22Rv1 (cell line): ENCODE data around the gene NFATC1.

Experiments
- H3K27ac ChIP-seq: fragments of 450-650 bp; 2 replicates; pipeline ENCODE4 v1.5.1; 2017
- ZFX ChIP-seq: fragments of 450-650 bp; IDR thresholded peaks from 2 replicates; pipeline ENCODE4 v1.6.1; 2017; ENCODE audit warnings: antibody characterized with exemption, borderline replicate concordance
- TF ChIP-seq, protein P1 (sequence below): fragments of 450-650 bp; IDR thresholded peaks from 2 replicates; pipeline ENCODE4 v1.5.1; 2017; ENCODE audit warnings: mild to moderate bottlenecking

The NFATC1 gene

DNA sequence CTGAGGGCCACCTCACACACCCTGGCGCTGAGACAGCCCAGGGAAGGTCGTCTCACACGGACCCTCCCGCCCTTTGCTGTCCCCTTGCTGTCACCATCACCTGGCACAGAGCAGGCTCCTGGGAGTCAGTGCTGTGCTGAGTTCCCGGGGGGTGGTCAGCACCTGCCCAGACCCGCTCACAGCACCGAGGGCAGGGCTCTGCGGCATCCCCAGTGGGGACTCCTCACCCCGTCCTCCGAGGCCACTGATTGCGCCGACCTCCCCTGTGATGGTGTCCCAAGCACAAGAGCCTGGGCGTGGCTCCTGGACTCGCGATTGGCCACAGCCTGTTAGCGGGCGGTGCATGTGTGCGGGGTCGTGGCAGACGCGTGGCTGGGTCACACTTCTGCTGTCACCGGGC lies 65.9 kb downstream of the NFATC1 start:
- no peak for TF ChIP-seq ZFX
- TF ChIP-seq, protein P1, sequence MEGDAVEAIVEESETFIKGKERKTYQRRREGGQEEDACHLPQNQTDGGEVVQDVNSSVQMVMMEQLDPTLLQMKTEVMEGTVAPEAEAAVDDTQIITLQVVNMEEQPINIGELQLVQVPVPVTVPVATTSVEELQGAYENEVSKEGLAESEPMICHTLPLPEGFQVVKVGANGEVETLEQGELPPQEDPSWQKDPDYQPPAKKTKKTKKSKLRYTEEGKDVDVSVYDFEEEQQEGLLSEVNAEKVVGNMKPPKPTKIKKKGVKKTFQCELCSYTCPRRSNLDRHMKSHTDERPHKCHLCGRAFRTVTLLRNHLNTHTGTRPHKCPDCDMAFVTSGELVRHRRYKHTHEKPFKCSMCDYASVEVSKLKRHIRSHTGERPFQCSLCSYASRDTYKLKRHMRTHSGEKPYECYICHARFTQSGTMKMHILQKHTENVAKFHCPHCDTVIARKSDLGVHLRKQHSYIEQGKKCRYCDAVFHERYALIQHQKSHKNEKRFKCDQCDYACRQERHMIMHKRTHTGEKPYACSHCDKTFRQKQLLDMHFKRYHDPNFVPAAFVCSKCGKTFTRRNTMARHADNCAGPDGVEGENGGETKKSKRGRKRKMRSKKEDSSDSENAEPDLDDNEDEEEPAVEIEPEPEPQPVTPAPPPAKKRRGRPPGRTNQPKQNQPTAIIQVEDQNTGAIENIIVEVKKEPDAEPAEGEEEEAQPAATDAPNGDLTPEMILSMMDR: no peak
- H3K27ac ChIP-seq: no peak overlapping the region

DNA sequence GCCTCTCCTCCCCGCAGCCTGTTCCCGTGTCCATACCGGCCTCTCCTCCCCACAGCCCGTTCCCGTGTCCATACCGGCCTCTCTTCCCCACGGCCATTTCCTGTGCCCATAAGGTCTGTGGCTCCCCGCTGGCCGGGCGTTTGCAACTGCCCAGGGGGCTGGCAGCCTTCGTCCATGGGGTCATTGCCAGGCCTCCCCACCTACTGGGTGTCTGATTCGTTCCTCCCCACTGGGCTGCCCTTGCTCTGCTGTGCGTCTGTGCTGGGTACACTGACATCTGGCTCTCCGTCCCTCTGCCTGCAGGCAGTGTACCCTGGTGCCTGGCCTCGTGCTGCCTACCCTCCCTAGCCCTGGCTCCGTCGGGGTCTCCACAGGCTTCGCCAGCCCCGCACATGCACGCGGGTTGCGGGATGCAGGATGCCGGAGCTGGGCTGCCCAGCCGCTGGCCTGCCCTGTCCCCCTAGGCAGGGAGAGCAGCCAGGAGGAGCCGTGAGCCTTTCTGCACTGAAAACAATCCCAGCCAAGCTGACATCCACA lies 67.8 kb downstream of the NFATC1 start:
- H3K27ac ChIP-seq: no peak overlapping the region
- TF ChIP-seq ZFX: no peak
- TF ChIP-seq, protein P1: no peak

DNA sequence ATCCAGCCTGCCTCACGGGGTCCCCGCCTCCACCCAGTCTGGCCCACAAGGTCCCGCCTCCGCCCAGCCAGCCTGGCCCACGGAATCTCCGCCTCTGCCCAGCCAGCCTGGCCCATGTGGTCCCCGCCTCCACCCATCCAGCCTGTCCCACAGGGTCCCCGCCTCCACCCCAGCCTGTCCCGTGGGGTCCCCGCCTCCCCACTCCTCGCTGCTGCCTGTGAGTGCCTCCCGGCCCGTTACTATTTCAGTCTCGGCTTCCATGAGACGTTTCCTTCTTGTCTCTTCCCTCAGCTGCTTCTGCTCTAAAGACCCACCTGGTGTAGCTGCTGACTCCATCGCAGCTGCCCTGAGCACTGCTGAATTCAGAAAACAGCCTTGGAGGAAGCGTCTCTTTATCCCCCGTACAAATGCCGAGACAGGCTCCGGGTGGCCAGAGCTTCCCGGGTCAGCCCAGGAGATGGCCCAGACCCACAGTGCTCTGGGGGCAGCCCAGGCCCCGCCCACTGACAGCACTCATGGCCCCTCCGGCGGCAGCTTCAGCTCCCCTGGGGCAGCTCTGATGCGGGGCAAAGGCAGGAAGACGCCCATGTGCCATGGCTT lies 69.8 kb downstream of the NFATC1 start:
- TF ChIP-seq, protein P1: no peak
- no peak for TF ChIP-seq ZFX
- H3K27ac ChIP-seq: no peak overlapping the region

DNA sequence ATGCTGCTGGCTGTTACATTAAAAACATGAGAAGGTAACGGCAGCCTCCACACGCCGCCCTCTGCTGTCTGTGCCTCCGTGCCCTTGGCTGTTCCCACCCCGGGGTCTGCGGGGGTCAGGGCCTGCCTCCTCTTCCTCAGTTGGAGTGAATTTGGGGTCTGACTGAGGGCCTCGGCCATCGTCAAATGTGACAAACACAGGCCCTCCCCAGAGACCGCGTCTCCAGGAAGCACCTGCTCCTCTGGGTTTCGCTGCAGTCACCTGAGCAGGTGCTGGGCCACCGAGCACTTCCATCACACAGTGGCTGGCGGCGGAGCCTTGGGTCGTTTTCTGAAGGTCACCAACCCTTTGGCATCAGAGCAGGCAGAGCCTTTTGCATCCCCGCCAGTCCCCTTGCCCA lies 70.9 kb downstream of the NFATC1 start:
- H3K27ac ChIP-seq: no peak overlapping the region
- no peak for TF ChIP-seq ZFX

DNA sequence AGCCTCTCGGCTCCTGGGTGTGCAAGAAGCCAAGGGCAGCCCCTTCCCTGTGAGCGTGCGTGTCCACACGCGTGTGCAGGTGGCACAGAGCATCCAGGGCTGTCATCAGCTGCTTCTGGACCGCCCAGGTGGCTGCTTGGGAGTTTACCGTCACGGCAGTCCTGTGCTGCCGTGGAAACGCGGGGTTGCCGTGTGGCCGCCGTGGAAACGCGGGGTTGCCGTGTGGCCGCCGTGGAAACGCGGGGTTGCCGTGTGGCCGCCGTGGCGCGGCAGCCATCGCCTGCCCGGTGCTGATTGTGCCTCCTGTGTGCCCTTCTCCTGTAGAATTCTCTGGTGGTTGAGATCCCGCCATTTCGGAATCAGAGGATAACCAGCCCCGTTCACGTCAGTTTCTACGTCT lies 71.4 kb downstream of the NFATC1 start:
- TF ChIP-seq, protein P1: no peak
- TF ChIP-seq ZFX: no peak
- H3K27ac ChIP-seq: no peak overlapping the region

DNA sequence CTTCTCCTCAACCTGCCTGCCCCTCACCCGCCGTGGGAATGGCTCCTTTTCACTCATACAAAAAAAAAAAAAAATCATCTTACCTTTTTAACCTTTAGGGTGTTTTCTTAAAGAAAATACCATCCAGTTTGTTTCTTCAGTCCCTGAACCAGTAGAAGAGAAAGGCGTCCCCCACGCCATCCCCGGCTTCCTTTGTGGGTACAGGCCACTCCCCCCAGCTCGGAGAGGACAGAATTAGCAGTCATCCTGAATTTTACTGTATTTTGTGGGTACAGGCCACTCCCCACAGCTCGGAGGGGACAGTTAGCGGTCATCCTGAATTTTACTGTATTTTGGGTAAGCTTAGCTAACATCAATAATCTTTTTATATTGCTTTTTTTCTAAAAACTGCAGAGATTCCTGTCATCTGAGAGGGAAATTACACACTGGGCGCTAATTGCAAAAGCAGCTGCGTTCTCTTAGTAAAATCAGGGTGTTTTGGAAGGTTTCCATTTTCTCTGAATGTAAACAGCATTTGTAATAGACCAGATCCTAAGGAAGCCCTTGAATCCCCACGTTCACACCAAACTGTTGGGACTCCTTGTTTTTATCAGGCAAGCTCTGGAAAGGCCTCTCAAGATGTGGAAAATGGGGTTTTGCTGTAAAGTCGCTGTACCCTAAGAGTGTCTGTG lies 72.5 kb downstream of the NFATC1 start:
- no peak overlapping the region for H3K27ac ChIP-seq

DNA sequence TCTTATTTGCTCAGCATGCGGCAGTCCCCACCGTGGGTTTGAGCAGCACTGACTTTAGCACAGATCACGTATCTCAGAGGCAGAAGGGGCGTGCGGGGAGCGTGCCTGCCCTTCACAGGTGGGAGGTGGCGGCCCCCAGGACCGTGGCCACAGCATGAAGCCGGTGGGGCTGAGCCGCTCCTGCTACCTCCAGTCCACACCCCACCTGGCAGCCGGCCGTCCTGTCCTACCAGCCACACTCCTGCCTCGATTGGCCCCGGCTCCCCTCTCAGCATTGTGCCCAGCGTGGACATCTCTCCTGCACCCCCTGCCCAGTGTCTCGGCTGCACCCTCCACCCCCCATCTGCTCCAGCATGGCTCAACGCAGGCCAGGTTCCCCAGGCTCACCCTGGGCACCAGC lies 73.6 kb downstream of the NFATC1 start:
- TF ChIP-seq ZFX: no peak
- TF ChIP-seq, protein P1: no peak
- no peak overlapping the region for H3K27ac ChIP-seq

More for the DNA sequence above, 72.5 kb downstream of the NFATC1 start:
- TF ChIP-seq, protein P1: no peak
- no peak for TF ChIP-seq ZFX
